ENCODE results near the gene PXK. TPM values are rescaled to one million over a fixed set of nuclear protein-coding genes. Genes with fewer than 3 reads are reported as not detected.

The PXK gene
- polyA plus RNA-seq, 3 donors = 31.5 to 54.0 (median 52.9) TPM

DNA sequence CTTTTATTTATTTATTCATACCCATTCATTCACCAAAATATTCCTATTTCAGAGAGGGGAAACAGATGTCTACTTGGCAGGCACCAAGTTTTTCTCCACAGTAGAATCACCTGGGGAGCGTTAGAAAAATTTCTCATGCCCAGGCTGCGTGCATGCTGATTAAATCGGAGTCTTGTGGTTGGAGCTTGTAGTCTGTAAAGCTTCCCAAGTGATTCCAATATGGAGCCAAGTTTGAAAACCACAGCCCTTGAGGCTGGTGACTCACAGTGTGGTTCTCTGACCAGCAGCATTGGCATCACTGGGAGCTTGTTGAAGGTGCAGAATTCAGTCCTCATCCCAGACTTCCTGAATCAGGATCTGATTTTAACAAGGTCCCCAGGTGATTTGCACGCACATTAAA lies 51.2 kb downstream of the PXK start:
- Histone ChIP-seq H3K27ac (ENCODE audit: low read depth in 1 of 2, low read length in 2 of 2) (no peak overlapping the region), H2AFZ (ENCODE audit: insufficient read depth, low read depth, low read length, poor library complexity, severe bottlenecking) (no peak overlapping the region), H3K27me3 (ENCODE audit: control insufficient read depth in 2 of 2, insufficient read depth in 2 of 2, low read length in 2 of 2) (no peaks in the 10 kb centered on the region), H4K20me1 (ENCODE audit: insufficient read depth, low read length) (peaks cover 33% of the 10 kb centered on the region), H3K36me3 (replicated peaks in 1 of 2; ENCODE audit: control insufficient read depth in 1 of 2, insufficient read depth in 2 of 2, low read length in 2 of 2) (peaks cover 38 to 93% of the 10 kb centered on the region in 2 donors), H3K4me1 (ENCODE audit: control insufficient read depth in 1 of 2, insufficient read depth in 2 of 2, low read length in 2 of 2) (peaks cover 3 to 4% of the 10 kb centered on the region in 2 donors), H3K79me2 (ENCODE audit: insufficient read depth, low read length) (peaks cover 47% of the 10 kb centered on the region), H3K9me3 (replicated peaks in 1 of 2; ENCODE audit: control insufficient read depth in 1 of 2, insufficient read depth in 1 of 2, low read length in 2 of 2) (no peaks in the 10 kb centered on the region), H3K9ac (ENCODE audit: insufficient read depth, low read length, poor library complexity, severe bottlenecking) (no peak overlapping the region), H3K4me2 (replicated peaks; ENCODE audit: extremely low read depth, low read length, poor library complexity, severe bottlenecking) (no peak overlapping the region), H3K4me3 (replicated peaks in 1 of 3; ENCODE audit: low read depth in 2 of 3, low read length in 3 of 3) (no peak overlapping the region)
- Mint-ChIP-seq H3K9me3 (no peaks in the 10 kb centered on the region), H3K27ac (peak overlapping the region in 1 of 7 donors; percentile 18), H3K27me3 (ENCODE audit: low read depth in 3 of 3) (no peaks in the 10 kb centered on the region), H3K36me3 (peaks cover 52 to 78% of the 10 kb centered on the region in 2 donors), H3K4me1 (peaks cover 22% of the 10 kb centered on the region), H3K4me3 (no peak overlapping the region)
- intact Hi-C loops (cut with micrococcal nuclease) = no loop called here
- 92% methylated on average over 2 of the region's 4 CpGs for WGBS (ENCODE audit: insufficient coverage)
- TF ChIP-seq, protein P1, sequence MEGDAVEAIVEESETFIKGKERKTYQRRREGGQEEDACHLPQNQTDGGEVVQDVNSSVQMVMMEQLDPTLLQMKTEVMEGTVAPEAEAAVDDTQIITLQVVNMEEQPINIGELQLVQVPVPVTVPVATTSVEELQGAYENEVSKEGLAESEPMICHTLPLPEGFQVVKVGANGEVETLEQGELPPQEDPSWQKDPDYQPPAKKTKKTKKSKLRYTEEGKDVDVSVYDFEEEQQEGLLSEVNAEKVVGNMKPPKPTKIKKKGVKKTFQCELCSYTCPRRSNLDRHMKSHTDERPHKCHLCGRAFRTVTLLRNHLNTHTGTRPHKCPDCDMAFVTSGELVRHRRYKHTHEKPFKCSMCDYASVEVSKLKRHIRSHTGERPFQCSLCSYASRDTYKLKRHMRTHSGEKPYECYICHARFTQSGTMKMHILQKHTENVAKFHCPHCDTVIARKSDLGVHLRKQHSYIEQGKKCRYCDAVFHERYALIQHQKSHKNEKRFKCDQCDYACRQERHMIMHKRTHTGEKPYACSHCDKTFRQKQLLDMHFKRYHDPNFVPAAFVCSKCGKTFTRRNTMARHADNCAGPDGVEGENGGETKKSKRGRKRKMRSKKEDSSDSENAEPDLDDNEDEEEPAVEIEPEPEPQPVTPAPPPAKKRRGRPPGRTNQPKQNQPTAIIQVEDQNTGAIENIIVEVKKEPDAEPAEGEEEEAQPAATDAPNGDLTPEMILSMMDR (IDR thresholded peaks at IDR 0.05) = no peak
- DNase-seq = no peak

GRCh38 chr3:58384381-58385090 lies 51.8 kb downstream of the PXK start:
- Histone ChIP-seq H3K27me3 (ENCODE audit: control insufficient read depth in 2 of 2, insufficient read depth in 2 of 2, low read length in 2 of 2) (no peaks in the 10 kb centered on the region), H3K36me3 (replicated peaks in 1 of 2; ENCODE audit: control insufficient read depth in 1 of 2, insufficient read depth in 2 of 2, low read length in 2 of 2) (peaks cover 38 to 89% of the 10 kb centered on the region in 2 donors), H3K4me1 (ENCODE audit: control insufficient read depth in 1 of 2, insufficient read depth in 2 of 2, low read length in 2 of 2) (peaks cover 3 to 5% of the 10 kb centered on the region in 2 donors), H3K9me3 (replicated peaks in 1 of 2; ENCODE audit: control insufficient read depth in 1 of 2, insufficient read depth in 1 of 2, low read length in 2 of 2) (no peaks in the 10 kb centered on the region), H3K4me2 (replicated peaks; ENCODE audit: extremely low read depth, low read length, poor library complexity, severe bottlenecking) (no peak overlapping the region), H2AFZ (ENCODE audit: insufficient read depth, low read depth, low read length, poor library complexity, severe bottlenecking) (no peak overlapping the region), H3K79me2 (ENCODE audit: insufficient read depth, low read length) (peaks cover 43% of the 10 kb centered on the region), H3K27ac (ENCODE audit: low read depth in 1 of 2, low read length in 2 of 2) (no peak overlapping the region), H3K4me3 (replicated peaks in 1 of 3; ENCODE audit: low read depth in 2 of 3, low read length in 3 of 3) (no peak overlapping the region), H3K9ac (ENCODE audit: insufficient read depth, low read length, poor library complexity, severe bottlenecking) (no peak overlapping the region), H4K20me1 (ENCODE audit: insufficient read depth, low read length) (peaks cover 33% of the 10 kb centered on the region)
- Mint-ChIP-seq H3K4me3 (no peak overlapping the region), H3K27ac (peak overlapping the region in 4 of 7 donors; percentile 17 to 61 (median 50)), H3K36me3 (peaks cover 51 to 80% of the 10 kb centered on the region in 2 donors), H3K4me1 (peaks cover 25% of the 10 kb centered on the region), H3K9me3 (no peaks in the 10 kb centered on the region), H3K27me3 (ENCODE audit: low read depth in 3 of 3) (no peaks in the 10 kb centered on the region)
- WGBS (ENCODE audit: insufficient coverage) = 92% methylated on average over 1 of the region's 3 CpGs
- DNase-seq = no peak
- intact Hi-C loops (cut with micrococcal nuclease) = no loop called here
- TF ChIP-seq, protein P1 (IDR thresholded peaks at IDR 0.05) = no peak
